DND-41 (cell line): ENCODE measurements around the gene SLC39A6.

Experiments
- EZH2 ChIP-seq: IDR thresholded peaks from 3 replicates; pipeline ENCODE4 v1.6.1; 2012; ENCODE audit warnings: borderline replicate concordance, low read depth, mild to moderate bottlenecking, moderate library complexity, low read length, inconsistent platforms; ENCODE audit not compliant: severe bottlenecking
- TF ChIP-seq, protein P1 (sequence below): IDR thresholded peaks from 2 replicates; pipeline ENCODE4 v1.5.1; 2012; ENCODE audit warnings: borderline replicate concordance, low read length, moderate library complexity, mild to moderate bottlenecking; ENCODE audit not compliant: poor library complexity, severe bottlenecking; ENCODE audit errors: extremely low read depth

DNA sequence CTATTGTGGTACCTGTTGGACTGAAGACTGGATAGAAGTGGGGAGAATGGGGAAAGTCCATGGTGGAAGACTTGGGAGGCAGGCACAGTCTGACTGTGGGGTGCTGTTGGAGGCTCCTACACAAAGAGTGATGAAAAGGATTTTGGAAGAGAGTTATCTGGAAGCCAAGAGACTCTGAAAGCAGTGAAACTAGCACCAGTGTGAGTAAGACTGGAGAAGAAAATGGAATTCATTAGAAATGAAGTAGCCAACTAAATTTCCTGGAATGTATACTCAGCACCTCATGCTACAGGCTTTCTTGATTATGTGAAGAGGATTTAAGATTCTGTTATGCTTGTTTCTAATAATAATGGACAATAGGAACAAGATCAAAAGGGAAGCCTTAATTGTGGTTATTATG is 28.3 kb upstream of the SLC39A6 start:
- TF ChIP-seq EZH2: no peak
- TF ChIP-seq, protein P1, sequence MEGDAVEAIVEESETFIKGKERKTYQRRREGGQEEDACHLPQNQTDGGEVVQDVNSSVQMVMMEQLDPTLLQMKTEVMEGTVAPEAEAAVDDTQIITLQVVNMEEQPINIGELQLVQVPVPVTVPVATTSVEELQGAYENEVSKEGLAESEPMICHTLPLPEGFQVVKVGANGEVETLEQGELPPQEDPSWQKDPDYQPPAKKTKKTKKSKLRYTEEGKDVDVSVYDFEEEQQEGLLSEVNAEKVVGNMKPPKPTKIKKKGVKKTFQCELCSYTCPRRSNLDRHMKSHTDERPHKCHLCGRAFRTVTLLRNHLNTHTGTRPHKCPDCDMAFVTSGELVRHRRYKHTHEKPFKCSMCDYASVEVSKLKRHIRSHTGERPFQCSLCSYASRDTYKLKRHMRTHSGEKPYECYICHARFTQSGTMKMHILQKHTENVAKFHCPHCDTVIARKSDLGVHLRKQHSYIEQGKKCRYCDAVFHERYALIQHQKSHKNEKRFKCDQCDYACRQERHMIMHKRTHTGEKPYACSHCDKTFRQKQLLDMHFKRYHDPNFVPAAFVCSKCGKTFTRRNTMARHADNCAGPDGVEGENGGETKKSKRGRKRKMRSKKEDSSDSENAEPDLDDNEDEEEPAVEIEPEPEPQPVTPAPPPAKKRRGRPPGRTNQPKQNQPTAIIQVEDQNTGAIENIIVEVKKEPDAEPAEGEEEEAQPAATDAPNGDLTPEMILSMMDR: no peak
